HL-60 (cell line): ENCODE data around the gene FRAS1.

Experiments
- DNase-seq, 2 experiments: peaks; one replicate each; pipeline ENCODE4 v3.0.0-alpha.2; 2010 to 2020; ENCODE audit warnings: low read depth in 1 of 2, low spot score in 1 of 2
- H3K27ac ChIP-seq: fragments of 250-450 bp; sonication (Bioruptor Pico); replicated peaks from 2 replicates; pipeline ENCODE4 v1.5.1; 2020; ENCODE audit warnings: mild to moderate bottlenecking, moderate library complexity
- H3K27me3 ChIP-seq: fragments of 250-450 bp; sonication (Bioruptor Pico); 2 replicates; pipeline ENCODE4 v1.5.1; 2021; ENCODE audit warnings: mild to moderate bottlenecking, moderate library complexity; ENCODE audit not compliant: insufficient read depth, poor library complexity, severe bottlenecking
- H3K4me3 ChIP-seq: replicated peaks from 2 replicates; pipeline ENCODE4 v1.5.1; 2011; ENCODE audit warnings: mild to moderate bottlenecking, control low read depth, low read length; ENCODE audit not compliant: insufficient read depth
- GABPA ChIP-seq: IDR thresholded peaks from 2 replicates; pipeline ENCODE4 v1.6.1; 2012; ENCODE audit warnings: low read depth
- POLR2AphosphoS5 ChIP-seq: IDR thresholded peaks from 2 replicates; pipeline ENCODE4 v1.6.1; 2012; ENCODE audit warnings: low read depth
- SPI1 ChIP-seq: IDR thresholded peaks from 2 replicates; pipeline ENCODE4 v1.6.1; 2012; ENCODE audit warnings: low read depth, mild to moderate bottlenecking, borderline replicate concordance
- TF ChIP-seq, protein P1 (sequence below): IDR thresholded peaks from one replicate; pipeline ENCODE4 v1.5.1; 2011; ENCODE audit warnings: low read length, control low read depth, inconsistent platforms; ENCODE audit not compliant: insufficient read depth
- TF ChIP-seq, protein P2 (sequence below): IDR thresholded peaks from 2 replicates; pipeline ENCODE4 v1.6.1; 2012; ENCODE audit warnings: low read depth; ENCODE audit not compliant: insufficient replicate concordance

FRAS1 gene

DNA sequence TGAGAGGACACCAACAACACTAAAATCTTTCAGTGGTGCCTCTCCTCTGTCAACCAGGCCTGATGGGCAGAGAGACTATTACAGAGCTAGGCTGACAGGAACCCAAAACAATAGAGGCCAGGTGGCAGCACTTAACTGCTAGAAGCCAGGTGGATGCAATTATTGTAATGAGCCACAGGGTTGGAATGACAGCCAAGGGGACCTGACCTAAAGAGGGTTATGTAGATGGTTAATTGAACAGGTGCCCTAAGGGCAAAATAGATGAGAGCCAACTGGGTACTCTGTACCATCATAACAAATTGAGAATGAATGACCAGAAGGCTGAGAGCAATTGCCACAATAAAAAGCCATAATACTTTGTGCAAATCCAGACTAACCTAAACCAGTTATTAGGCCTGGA, 24.7 kb upstream of the FRAS1 start:
- TF ChIP-seq SPI1 = no peak
- no peak for TF ChIP-seq GABPA
- TF ChIP-seq POLR2AphosphoS5 = no peak
- TF ChIP-seq, protein P1, sequence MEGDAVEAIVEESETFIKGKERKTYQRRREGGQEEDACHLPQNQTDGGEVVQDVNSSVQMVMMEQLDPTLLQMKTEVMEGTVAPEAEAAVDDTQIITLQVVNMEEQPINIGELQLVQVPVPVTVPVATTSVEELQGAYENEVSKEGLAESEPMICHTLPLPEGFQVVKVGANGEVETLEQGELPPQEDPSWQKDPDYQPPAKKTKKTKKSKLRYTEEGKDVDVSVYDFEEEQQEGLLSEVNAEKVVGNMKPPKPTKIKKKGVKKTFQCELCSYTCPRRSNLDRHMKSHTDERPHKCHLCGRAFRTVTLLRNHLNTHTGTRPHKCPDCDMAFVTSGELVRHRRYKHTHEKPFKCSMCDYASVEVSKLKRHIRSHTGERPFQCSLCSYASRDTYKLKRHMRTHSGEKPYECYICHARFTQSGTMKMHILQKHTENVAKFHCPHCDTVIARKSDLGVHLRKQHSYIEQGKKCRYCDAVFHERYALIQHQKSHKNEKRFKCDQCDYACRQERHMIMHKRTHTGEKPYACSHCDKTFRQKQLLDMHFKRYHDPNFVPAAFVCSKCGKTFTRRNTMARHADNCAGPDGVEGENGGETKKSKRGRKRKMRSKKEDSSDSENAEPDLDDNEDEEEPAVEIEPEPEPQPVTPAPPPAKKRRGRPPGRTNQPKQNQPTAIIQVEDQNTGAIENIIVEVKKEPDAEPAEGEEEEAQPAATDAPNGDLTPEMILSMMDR = no peak
- TF ChIP-seq, protein P2, sequence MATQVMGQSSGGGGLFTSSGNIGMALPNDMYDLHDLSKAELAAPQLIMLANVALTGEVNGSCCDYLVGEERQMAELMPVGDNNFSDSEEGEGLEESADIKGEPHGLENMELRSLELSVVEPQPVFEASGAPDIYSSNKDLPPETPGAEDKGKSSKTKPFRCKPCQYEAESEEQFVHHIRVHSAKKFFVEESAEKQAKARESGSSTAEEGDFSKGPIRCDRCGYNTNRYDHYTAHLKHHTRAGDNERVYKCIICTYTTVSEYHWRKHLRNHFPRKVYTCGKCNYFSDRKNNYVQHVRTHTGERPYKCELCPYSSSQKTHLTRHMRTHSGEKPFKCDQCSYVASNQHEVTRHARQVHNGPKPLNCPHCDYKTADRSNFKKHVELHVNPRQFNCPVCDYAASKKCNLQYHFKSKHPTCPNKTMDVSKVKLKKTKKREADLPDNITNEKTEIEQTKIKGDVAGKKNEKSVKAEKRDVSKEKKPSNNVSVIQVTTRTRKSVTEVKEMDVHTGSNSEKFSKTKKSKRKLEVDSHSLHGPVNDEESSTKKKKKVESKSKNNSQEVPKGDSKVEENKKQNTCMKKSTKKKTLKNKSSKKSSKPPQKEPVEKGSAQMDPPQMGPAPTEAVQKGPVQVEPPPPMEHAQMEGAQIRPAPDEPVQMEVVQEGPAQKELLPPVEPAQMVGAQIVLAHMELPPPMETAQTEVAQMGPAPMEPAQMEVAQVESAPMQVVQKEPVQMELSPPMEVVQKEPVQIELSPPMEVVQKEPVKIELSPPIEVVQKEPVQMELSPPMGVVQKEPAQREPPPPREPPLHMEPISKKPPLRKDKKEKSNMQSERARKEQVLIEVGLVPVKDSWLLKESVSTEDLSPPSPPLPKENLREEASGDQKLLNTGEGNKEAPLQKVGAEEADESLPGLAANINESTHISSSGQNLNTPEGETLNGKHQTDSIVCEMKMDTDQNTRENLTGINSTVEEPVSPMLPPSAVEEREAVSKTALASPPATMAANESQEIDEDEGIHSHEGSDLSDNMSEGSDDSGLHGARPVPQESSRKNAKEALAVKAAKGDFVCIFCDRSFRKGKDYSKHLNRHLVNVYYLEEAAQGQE = no peak
- H3K27ac ChIP-seq = no peak overlapping the region
- DNase-seq = no peak
- no peak overlapping the region for H3K4me3 ChIP-seq
- peaks cover 2% of the 10 kb centered on the region for H3K27me3 ChIP-seq

DNA sequence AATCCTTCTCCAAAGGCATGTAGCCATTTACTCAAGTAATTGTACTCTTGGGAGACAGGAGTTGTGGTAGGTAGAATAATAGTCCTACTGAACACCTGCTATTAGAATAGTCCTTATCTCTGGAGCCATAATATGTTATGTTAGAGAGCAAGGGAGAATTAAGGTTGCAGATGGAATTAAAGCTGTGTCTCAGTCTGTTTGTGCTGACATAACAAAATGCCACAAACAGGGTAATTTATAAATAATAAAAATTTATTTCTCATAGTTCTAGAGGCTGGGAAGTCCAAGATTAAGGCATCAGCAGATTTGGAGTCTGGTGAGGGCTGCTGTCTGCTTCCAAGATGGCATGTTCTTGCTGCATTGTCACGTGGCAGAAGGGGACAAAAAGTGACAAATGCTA, 24.2 kb upstream of the FRAS1 start:
- H3K27ac ChIP-seq = no peak overlapping the region
- H3K4me3 ChIP-seq = no peak overlapping the region
- TF ChIP-seq POLR2AphosphoS5 (no peak), GABPA (no peak), SPI1 (no peak)
- TF ChIP-seq, protein P1 = no peak
- TF ChIP-seq, protein P2 = no peak
- DNase-seq = no peak
- peaks cover 2% of the 10 kb centered on the region for H3K27me3 ChIP-seq

DNA sequence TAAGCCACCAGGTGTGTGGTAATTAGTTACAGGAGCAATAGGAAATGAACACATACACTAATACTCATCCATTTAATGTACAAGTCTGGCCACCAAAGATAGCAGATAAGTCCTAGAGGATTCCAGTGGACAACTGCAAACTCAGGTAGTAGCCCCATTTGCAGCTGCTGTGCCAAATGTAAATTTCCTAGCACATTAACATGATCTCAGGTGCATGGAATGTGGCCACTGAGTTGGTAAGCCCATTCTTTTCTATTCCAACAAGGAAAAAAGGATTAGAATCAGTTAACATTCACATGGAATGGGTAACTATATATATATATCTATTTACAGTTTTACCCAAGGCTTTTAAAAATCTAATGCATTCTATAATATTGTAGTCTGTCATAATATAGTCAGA, 23.3 kb upstream of the FRAS1 start:
- H3K27ac ChIP-seq = no peak overlapping the region
- DNase-seq = no peak
- H3K27me3 ChIP-seq = peaks cover 2% of the 10 kb centered on the region
- no peak for TF ChIP-seq SPI1
- TF ChIP-seq, protein P2 = no peak
- no peak for TF ChIP-seq POLR2AphosphoS5
- TF ChIP-seq, protein P1 = no peak
- no peak overlapping the region for H3K4me3 ChIP-seq
